HG03159 (cell line): ENCODE measurements around the gene QSOX2.
A peak's percentile ranks its signal among the peaks of the same experiment; 100 is the strongest.

Experiments used
- ATAC-seq: cut with Tn5 transposase; IDR thresholded peaks from one replicate; pipeline ENCODE4 v1.9.1; 2021; ENCODE audit warnings: mild to moderate bottlenecking, moderate library complexity; ENCODE audit not compliant: unreplicated experiment

Gene QSOX2, protein sequence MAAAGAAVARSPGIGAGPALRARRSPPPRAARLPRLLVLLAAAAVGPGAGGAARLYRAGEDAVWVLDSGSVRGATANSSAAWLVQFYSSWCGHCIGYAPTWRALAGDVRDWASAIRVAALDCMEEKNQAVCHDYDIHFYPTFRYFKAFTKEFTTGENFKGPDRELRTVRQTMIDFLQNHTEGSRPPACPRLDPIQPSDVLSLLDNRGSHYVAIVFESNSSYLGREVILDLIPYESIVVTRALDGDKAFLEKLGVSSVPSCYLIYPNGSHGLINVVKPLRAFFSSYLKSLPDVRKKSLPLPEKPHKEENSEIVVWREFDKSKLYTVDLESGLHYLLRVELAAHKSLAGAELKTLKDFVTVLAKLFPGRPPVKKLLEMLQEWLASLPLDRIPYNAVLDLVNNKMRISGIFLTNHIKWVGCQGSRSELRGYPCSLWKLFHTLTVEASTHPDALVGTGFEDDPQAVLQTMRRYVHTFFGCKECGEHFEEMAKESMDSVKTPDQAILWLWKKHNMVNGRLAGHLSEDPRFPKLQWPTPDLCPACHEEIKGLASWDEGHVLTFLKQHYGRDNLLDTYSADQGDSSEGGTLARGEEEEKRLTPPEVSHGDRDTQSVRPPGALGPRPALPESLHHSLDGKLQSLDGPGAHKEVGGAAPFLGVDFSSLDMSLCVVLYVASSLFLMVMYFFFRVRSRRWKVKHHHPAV

DNA sequence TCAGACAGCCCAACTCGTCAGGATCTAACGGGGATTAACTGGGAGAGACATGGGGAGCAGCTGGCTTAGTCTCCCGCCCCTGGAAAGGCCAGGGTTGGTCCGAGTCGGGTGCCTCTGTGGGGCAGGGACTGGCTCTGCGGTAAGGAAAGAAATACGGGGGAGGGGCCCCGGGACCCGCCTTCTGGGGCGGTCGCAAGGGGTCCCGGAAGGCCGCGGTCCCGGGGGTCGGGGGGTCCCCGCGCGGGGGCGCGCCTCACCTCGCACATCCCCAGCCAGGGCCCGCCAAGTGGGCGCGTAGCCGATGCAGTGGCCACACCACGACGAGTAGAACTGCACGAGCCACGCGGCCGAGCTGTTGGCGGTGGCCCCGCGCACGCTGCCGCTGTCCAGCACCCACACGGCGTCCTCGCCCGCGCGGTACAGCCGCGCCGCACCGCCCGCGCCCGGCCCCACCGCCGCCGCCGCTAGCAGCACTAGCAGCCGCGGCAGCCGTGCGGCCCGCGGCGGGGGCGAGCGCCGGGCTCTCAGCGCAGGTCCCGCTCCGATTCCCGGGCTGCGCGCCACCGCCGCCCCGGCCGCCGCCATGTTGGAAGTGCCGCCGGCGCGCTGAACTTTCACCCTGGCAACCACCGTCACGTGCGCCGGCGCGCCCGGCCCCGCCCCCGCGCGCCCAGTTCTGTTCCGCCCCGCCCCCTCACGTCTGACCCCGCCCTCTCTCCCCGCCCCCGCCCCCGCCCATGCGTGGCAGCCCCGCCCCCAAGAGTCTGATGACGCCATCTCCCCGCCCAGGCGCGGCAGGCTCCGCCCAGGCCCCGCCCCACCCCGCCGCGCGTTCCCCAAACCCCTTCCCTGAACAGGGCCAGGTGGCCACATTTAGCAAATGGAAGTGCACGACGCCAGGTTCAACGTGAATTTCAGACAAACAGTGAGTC lies at the start of gene QSOX2:
TSS of gene QSOX2 (minus strand) at position 594 of the 932 bp plus-strand sequence. CDS start at position 585, 9 bp downstream.
- ATAC-seq = peak; percentile 55

DNA sequence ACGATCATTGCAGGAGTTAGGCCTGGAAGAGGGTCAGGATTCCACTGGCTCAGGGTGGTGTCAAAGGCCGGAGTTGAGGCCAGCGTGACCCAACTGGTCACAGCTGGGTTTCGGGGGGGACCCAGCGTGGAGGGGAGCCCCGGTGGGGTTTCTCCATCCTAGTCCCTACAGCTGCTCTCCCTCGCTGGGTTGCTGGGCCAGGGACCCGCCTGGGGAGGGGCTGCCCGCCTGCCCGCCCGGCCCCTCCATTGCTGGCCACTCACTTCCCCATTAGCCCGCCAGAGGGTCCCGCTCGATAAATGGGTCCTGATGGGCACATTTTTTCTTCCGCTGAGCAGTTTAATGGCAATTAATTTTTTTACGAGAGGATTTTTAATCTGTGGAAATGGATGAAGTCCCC lies 49.4 kb upstream of the QSOX2 start:
- ATAC-seq = no peak

DNA sequence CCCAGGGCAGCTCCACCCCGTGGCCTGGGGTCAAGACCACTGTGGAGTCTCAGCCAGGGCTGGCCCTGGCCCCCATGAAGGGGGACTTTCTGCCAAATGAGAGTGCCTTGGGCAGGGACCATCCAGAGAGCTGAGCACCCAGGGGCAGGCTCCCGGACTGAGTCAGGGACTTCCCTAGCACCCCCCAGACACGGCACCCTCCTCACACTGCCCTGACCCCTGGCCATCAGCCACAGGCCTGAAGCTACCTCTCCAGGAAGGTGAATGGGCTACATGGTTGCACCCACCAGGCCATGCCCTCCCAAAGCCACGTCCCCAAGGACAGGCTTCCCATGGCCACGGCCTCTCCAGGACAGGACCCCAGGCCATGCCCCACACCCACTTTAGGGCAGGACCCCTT lies 48.8 kb upstream of the QSOX2 start:
- ATAC-seq = no peak

DNA sequence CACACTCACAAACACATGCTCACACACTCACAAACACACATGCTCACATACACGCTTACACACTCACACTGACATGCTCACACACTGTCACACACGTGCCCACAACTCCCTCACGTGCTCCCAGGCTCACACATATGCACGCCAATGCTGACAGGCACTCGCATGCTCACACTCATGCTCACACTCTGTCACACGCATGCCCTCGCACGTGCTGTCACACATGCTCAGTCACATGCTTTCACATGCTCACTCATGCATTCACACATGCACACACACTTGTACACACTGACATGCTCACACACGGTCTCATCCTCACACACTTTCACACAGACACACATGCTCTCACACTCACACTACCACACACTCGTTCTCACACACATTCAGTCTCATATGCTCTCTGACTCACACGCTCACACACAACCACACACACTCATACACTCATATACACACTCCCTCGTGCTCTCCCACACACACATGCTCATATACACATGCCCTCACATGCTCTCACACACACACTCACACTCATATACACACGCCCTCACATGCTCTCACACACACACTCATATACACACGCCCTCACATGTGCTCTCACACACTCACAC lies 48.0 kb upstream of the QSOX2 start:
- no peak for ATAC-seq

DNA sequence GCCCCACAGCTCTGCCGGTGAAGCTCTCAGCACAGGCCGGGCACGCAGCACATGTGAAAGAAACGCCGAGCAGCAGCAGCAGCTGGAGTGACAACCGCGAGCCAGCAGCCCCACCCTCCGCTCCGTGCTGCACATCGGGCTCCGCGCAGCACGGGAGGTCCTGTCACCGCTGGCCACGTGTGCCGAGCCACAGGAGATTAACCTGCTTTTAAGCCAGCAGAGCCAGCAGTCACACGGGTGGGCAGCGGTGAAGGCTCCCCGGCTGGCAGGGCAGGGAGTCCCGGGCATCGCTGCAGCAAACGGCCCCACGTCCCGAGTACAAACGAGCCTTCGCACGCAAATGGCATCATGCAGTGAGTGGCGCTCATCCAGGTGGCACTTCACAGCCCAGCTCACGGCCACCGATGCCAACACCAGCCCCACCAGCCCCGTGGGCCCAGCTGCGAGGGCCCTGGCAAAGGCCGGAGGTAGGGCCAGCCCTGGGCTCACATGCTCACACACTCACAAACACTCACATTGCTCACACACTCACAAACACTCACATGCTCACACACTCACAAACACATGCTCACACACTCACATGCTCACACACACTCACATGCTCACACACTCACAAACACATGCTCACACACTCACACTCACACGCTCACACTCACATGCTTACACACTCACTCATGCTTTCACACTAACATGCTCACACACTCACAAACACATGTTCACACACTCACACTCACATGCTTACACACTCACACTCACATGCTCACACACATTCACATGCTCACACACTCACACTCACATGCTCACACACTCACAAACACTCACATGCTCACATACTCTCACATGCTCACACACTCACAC lies 47.2 kb upstream of the QSOX2 start:
- no peak for ATAC-seq

DNA sequence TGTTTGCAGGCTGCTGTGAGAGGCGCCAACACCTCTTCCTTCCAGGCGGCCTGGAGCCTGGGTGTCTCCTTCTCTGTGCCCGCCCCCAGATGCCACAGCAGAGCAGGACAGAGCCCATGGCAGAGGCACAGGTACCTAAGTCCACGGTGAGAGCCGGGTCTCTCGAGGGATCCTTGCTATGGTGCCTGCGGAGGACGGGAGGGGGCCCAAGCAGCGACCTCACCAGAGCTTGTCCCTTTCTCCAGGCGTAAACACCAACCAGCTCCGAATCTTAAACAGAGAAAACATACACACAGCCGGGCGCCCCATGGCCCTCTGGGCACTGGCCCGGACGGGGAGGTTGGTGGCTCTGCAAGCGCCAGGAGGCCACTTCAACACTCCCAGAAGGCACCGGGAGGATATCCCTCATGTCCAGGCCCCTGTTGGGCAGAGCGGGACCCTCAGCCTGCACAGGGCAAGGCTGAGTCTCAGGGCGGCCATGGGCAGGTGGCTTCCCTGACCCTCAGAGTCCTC lies 46.5 kb upstream of the QSOX2 start:
- ATAC-seq = no peak

DNA sequence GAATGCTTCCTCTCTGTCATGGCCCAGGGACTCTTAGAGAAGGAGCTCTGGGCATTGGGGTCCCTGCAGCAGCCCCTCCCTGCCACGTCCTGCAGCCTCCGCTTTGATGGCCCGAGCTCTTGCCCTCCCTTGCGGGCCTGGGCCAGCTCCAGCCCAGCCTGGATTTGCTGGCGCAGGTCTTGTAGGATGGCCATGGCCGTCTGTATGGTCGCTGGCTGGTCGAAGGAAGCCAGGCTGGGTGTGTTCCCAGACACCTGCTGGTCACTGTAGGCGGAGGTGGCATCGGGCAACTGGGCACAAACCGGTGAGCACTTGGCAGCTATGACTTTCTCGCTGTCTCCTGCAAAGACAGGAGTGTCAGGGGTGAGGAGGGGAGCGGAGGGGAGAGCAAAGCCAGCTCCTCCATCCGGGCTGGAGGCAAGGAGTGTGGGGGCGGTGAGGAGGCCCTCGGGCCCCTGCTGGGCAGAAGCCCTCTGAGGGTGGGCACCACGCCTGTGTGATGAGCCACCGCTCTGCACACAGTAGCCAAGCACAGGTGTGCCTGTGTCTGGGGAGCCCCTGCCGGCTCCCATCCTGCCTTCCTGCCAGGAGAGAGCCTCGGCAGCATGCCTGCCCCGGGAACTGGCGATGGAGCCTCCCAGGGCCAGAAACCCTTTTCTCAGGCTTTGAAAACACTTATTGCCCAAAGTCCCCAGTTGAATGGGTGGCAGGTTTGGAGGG lies 45.9 kb upstream of the QSOX2 start:
- ATAC-seq = no peak

DNA sequence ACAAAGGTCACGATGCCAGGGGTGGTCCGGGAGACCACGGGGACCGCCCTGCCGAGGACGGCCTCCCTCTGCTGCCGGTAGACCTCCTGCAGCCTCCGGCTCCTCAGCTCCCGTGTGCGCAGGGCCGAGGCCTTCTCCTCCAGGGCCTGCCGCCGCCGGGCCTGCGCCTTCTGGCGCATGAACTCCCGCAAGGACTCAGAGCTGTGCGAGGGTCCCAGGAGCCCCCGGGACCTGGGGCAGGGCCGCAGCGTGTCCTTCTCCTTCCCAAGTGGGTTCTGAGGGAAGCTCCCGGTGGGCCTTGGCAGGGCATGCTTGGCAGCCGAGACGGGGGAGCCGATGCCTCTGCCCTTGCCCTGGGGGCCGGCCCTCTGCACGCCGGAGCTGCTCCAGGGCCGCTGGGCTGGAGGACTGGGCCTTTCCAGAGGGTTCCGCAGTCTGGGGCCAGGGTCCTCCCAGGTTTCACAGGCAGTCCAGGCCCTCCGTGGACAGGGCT lies 44.9 kb upstream of the QSOX2 start:
- no peak for ATAC-seq

DNA sequence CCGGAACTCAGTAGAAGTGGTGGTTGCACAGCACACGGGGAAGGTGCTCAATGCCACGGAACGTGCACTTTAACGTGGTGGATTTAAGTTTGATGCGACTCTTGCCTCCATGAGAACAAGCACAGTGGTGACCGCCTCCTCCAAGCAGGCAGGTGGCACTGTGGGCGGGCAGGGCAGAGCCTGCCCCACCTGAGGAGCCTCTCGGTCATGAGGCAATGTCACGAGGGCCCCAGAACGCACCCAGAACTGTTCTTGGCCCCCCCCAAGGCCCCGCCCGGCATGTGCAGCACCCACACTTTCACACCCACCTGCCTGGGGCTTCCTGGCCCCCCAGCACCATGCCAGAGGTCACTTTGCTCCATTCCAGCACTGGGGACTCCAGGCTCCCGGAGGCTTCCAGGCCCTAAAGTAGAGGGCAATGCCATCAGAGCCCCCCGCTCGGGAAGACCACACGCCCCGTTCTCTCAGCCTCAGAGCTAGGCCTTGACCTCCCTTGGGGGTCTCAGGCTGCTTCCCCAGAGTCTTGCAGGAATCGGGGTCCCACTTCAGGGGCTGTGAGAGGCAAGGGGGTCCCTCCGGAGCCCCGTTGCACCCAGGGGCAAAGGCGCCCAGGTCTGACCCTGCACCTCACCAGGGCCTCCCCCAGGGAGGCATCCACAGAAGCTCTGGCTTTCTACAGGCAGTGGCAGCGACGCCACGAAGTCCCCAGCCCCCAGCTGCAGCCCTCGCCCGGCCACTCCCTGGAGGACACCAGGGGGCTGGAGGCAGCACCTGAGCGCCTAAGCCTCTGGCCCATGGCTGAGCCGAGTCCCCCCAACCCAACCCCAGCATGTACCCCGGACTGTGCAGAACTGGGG lies 44.3 kb upstream of the QSOX2 start:
- no peak for ATAC-seq

DNA sequence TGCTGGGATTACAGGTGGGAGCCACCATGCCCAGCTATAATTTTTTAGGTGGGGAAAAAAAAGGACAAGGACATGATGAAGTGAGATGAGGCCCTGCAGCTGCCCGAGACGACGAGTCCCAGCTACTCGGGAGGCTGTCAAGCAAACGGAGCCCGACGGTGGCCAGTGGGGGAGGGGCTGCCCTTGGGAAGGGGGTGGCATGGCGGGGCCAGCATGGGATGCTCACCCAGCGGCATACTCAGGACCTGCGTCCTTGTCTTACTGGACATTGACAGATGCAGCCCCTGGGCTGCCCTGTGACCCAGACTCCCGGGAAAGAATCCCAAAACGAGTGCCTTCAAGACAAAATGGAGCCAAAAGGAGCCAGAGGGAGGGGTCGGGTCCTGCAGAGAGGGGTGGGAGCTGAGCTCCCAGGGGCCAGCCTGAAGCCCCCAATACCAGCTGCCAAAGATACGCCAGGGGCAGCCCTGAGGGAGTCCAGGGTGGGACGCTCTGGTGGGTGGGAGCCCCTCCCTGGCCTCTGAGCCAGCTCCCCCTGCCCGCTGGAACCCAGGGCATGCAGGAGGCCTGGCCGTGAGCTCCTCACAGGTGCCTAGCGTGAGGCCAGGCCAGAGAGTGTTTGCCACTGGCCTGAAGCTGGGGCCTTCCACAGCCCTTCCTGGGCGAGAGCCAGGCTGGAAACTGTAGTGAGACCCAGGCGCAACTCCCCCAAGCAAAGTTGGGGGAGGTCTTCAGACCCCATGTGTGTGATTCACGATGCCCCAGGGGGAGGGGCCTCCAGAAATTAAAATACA lies 42.5 kb upstream of the QSOX2 start:
- no peak for ATAC-seq

DNA sequence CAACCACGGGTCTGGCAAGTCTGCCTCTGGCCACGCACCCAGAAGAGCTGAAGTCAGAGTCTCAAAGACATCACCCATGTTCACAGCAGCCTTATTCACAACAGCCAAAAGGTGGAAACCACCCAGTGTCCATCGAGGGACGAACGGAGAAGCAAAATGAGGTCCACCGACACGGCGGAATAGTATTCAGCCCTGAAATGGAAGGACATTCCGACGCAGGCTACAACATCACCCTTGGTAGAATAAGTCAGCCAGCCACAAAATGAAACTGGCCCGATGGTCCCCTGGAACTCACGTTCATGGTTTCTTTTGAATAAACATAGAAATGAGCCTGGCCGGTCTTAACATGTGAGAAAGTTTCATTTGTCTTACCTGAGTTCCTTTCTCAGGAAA lies 41.4 kb upstream of the QSOX2 start:
- no peak for ATAC-seq

DNA sequence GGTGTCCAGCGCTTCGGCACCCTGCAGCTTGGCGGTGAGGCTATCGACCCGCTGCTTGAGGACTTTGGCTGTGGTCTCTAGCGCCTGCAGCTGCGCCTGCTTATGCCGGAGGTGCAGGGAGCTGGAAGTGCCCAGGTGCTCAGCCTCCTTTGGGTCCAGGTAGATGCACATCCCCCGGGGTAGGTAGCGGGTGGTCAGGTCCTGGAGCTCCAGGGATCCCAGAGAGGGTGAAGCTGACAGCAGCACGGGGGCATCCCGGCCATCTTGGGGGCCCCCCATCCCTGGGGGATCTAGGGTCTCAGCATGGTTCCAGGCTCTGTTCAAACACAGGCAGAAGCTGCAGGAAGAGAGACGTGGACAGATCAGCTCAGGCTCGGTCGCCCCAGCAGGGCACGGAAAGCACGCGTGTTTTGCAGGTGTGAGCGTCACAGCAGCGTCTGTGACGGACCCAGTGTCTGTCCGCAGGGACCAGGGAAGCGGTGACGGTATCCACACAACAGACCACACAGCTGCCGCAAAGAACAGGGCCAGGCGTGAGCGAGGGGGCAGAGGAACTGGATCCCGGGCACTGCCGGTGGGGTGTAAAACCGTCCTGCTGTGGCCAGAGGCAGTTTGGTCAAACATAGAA lies 40.9 kb upstream of the QSOX2 start:
- ATAC-seq = no peak

DNA sequence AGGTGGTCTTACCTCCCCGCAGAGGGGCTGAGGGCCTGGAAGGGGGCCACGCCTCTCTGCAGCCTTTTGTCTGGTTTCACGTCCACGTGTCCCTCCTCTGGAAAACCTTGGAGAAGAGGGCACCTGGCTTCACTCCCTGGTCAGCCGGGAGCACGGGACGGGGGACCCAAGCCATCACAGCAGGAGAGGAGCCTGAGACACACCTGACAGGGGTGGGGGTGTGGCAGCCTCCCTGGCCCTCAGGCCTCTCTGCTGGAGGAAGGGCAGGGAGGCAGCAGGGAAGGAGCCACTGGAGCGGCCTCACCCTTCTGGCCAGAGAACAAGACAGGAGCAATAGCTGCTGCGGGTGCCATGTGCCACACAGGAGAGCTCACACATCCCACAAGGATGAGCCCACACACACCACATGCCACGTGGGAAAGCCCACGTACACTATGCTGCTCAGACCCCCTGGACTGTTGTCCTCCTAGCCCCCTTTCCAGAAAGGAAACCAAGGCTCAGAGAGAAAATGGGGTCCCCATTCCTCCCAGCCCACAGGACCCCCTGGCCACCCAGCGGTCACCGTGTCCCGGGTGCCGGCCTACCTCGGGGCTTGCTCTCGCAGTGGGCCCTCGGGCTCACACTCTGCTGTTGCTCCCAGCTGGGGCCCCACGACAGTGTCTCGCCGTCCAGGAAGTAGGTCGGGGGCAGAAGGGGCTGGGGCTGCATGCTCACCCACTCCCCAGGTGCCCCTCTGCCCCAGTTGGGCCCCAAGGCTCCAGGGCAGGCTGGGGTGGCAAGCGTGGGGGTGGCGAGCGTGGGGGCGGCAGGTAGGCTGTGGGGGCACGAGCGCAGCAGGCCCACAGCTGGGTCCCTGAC lies 40.1 kb upstream of the QSOX2 start:
- no peak for ATAC-seq

DNA sequence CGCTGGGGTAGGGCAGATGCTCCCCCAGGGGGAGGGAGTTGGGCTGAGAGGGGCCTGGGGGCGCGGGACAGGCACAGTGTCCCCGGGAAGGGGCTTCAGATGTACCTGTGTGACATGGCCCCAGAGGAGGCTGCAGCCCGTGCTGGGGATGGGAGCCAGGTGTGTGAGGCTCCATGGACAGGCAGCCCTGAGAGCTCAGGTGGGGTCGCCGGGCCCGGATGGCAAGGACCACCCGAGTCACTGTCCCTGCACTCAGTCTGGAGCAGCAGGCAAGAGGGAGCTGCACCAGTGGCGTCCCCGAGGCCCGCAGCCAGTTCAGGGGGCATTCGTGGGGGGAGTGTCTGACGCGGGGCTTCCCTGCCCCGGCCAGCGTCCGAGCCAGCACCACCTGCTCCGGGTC lies 39.3 kb upstream of the QSOX2 start:
- ATAC-seq = no peak

DNA sequence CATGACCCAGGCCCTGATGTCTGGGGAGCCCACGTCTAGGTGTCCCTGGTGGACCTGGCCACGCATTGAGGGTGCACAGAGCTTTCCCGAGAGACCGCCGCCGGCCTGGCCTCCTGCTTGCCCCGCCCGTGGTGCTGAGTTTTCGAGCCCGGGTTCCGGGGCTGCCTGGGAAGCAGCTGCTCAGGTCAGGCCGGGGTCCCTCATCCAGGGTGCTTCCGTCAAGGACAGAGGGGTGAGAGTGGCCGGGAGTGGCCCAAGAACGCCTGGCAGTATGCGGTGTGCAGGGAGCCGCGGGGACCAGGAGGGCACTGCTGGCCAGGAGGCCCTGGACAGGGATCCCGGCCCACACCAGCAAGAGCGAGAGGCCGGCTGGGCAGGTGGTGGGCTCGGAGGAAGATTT lies 38.7 kb upstream of the QSOX2 start:
- no peak for ATAC-seq
